IMR-90 (cell line): ENCODE data around the gene FSD1L. TPM values are rescaled to one million over a fixed set of nuclear protein-coding genes. Genes with fewer than 3 reads are reported as not detected.

Experiments used
- ATAC-seq: fragments of 200-7000 bp; cut with Tn5 transposase; 2 replicates; pipeline ENCODE4 v1.9.1; 2020; ENCODE audit warnings: low read depth, mild to moderate bottlenecking, moderate library complexity
- BruUV-seq: library from RNA; stranded (reverse); fragments of 400-500 nt; replicated peaks from 2 replicates; lab custom pipeline; 2021; lab: Mats Ljungman, UMichigan
- CTCF ChIA-PET: fragments of 300-600 bp; formaldehyde crosslinking; extraction: SDS; loops from one replicate; lab custom pipeline; 2021; ENCODE audit warnings: antibody characterized with exemption; lab: Yijun Ruan, JAX
- POLR2A ChIA-PET: fragments of 300-600 bp; sonication (Branson Sonifier 250); formaldehyde crosslinking; loops from one replicate; lab custom pipeline; 2022; ENCODE audit warnings: antibody characterized with exemption; ENCODE audit not compliant: unreplicated experiment; lab: Charles Lee
- DNase-seq: peaks from one replicate; pipeline ENCODE4 v3.0.0; 2013
- H2AFZ ChIP-seq: replicated peaks from 2 replicates; pipeline ENCODE3; 2013; ENCODE audit warnings: low read length, mild to moderate bottlenecking; ENCODE audit not compliant: poor library complexity
- H2AK5ac ChIP-seq: 2 replicates; pipeline ENCODE4 v1.6.1; 2013; ENCODE audit warnings: low read depth, low read length, inconsistent platforms
- H2AK9ac ChIP-seq: replicated peaks from 2 replicates; pipeline ENCODE3; 2013; ENCODE audit warnings: mild to moderate bottlenecking, low read depth, low read length, moderate library complexity; ENCODE audit not compliant: poor library complexity
- H2BK120ac ChIP-seq: 2 replicates; pipeline ENCODE4 v1.6.1; 2013; ENCODE audit warnings: low read depth, low read length, inconsistent platforms
- H2BK15ac ChIP-seq: 3 replicates; pipeline ENCODE4 v1.6.1; 2013; ENCODE audit warnings: low read depth, low read length, inconsistent platforms
- H2BK20ac ChIP-seq: 2 replicates; pipeline ENCODE4 v1.6.1; 2013; ENCODE audit warnings: low read depth, mild to moderate bottlenecking, inconsistent platforms, low read length, moderate library complexity
- H2BK5ac ChIP-seq: 2 replicates; pipeline ENCODE4 v1.6.1; 2013; ENCODE audit warnings: mild to moderate bottlenecking, low read depth, low read length, inconsistent platforms; ENCODE audit not compliant: poor library complexity, severe bottlenecking
- H3K14ac ChIP-seq: replicated peaks from 2 replicates; pipeline ENCODE4 v1.6.1; 2013; ENCODE audit warnings: low read depth, low read length, inconsistent platforms
- H3K18ac ChIP-seq: 2 replicates; pipeline ENCODE4 v1.6.1; 2013; ENCODE audit warnings: low read depth, low read length, control low read depth
- H3K23ac ChIP-seq: 2 replicates; pipeline ENCODE4 v1.6.1; 2013; ENCODE audit warnings: low read depth, low read length, inconsistent platforms
- H3K27ac ChIP-seq: 2 replicates; pipeline ENCODE4 v1.5.1; 2013; ENCODE audit warnings: mild to moderate bottlenecking, control low read depth, low read length; ENCODE audit not compliant: insufficient read depth
- H3K27me3 ChIP-seq: 2 replicates; pipeline ENCODE4 v1.6.1; 2013; ENCODE audit warnings: low read length; ENCODE audit not compliant: control insufficient read depth, insufficient read depth
- H3K36me3 ChIP-seq: 2 replicates; pipeline ENCODE4 v1.6.1; 2013; ENCODE audit warnings: low read length, mixed read lengths; ENCODE audit not compliant: control insufficient read depth, insufficient read depth
- H3K4ac ChIP-seq: 2 replicates; pipeline ENCODE4 v1.6.1; 2013; ENCODE audit warnings: low read depth, low read length, inconsistent platforms
- H3K4me1 ChIP-seq: 2 replicates; pipeline ENCODE4 v1.6.1; 2013; ENCODE audit warnings: low read length, mixed read lengths; ENCODE audit not compliant: control insufficient read depth, insufficient read depth
- H3K4me2 ChIP-seq: 2 replicates; pipeline ENCODE4 v1.6.1; 2013; ENCODE audit warnings: low read depth, mild to moderate bottlenecking, control low read depth, low read length, moderate library complexity
- H3K4me3 ChIP-seq: 2 replicates; pipeline ENCODE4 v1.5.1; 2013; ENCODE audit warnings: low read depth, mild to moderate bottlenecking, control low read depth, low read length, moderate library complexity; ENCODE audit not compliant: insufficient read depth
- H3K56ac ChIP-seq: 2 replicates; pipeline ENCODE4 v1.6.1; 2013; ENCODE audit warnings: low read length, inconsistent platforms; ENCODE audit not compliant: insufficient read depth; ENCODE audit errors: extremely low read depth
- H3K79me1 ChIP-seq, 2 experiments: 2 replicates each; pipeline ENCODE4 v1.6.1; 2013; ENCODE audit warnings: low read length in 2 of 2, inconsistent platforms in 1 of 2, low read depth in 1 of 2
- H3K9ac ChIP-seq: 2 replicates; pipeline ENCODE4 v1.6.1; 2013; ENCODE audit warnings: low read depth, low read length, control low read depth
- H3K9me1 ChIP-seq: 2 replicates; pipeline ENCODE4 v1.6.1; 2013; ENCODE audit warnings: low read length, inconsistent platforms; ENCODE audit not compliant: insufficient read depth
- H3K9me3 ChIP-seq: 2 replicates; pipeline ENCODE4 v1.6.1; 2013; ENCODE audit warnings: low read length; ENCODE audit not compliant: control insufficient read depth, insufficient read depth
- H4K20me1 ChIP-seq: 2 replicates; pipeline ENCODE4 v1.6.1; 2013; ENCODE audit warnings: low read length, inconsistent platforms; ENCODE audit not compliant: insufficient read depth
- H4K5ac ChIP-seq: 2 replicates; pipeline ENCODE4 v1.6.1; 2013; ENCODE audit warnings: mild to moderate bottlenecking, low read depth, low read length, control low read depth
- H4K8ac ChIP-seq, 2 experiments: 2 replicates each; pipeline ENCODE4 v1.6.1; 2013; ENCODE audit warnings: low read depth in 2 of 2, low read length in 2 of 2, control low read depth in 1 of 2, inconsistent platforms in 1 of 2
- H4K91ac ChIP-seq: 2 replicates; pipeline ENCODE4 v1.6.1; 2013; ENCODE audit warnings: low read depth, low read length, inconsistent platforms; ENCODE audit not compliant: insufficient read depth
- BHLHE40 ChIP-seq: fragments of 150-350 bp; IDR thresholded peaks from 2 replicates; pipeline ENCODE4 v1.6.1; 2016; ENCODE audit warnings: mild to moderate bottlenecking, low read depth, low read length
- CEBPB ChIP-seq: IDR thresholded peaks from 2 replicates; pipeline ENCODE4 v1.6.1; 2012; ENCODE audit warnings: low read depth, low read length, improper control_type of control experiment
- CHD1 ChIP-seq: IDR thresholded peaks from 2 replicates; pipeline ENCODE4 v1.6.1; 2012; ENCODE audit warnings: low read depth, low read length, improper control_type of control experiment
- CTCF ChIP-seq: conservative IDR thresholded peaks from 2 replicates; pipeline ENCODE4 v1.5.1; 2012; ENCODE audit warnings: mild to moderate bottlenecking, low read depth, low read length, improper control_type of control experiment
- FOS ChIP-seq: fragments of 150-350 bp; IDR thresholded peaks from 2 replicates; pipeline ENCODE4 v1.6.1; 2016; ENCODE audit warnings: low read depth, low read length
- MAFK ChIP-seq: IDR thresholded peaks from 2 replicates; pipeline ENCODE4 v1.6.1; 2012; ENCODE audit warnings: low read depth, low read length, improper control_type of control experiment
- MXI1 ChIP-seq: IDR thresholded peaks from 2 replicates; pipeline ENCODE4 v1.6.1; 2012; ENCODE audit warnings: low read depth, mild to moderate bottlenecking, low read length, moderate library complexity, borderline replicate concordance
- POLR2A ChIP-seq: IDR thresholded peaks from 2 replicates; pipeline ENCODE4 v1.6.1; 2012; ENCODE audit warnings: mild to moderate bottlenecking, low read depth, low read length
- RCOR1 ChIP-seq: IDR thresholded peaks from 2 replicates; pipeline ENCODE4 v1.6.1; 2012; ENCODE audit warnings: mild to moderate bottlenecking, low read length, improper control_type of control experiment; ENCODE audit not compliant: insufficient replicate concordance
- SMC3 ChIP-seq: fragments of 150-350 bp; IDR thresholded peaks from 2 replicates; pipeline ENCODE4 v1.6.1; 2016; ENCODE audit warnings: low read depth, mild to moderate bottlenecking, antibody characterized with exemption, low read length, moderate library complexity
- WGBS, 2 experiments: methylation state at CpG; one replicate each; pipeline versions ENCODE4 v1.1.5 to v1.1.7; 2013; ENCODE audit warnings: missing lambda C conversion rate in 2 of 2; ENCODE audit not compliant: insufficient read length in 1 of 2; ENCODE audit errors: extremely low coverage in 2 of 2; 5-methylcytosine and 5-hydroxymethylcytosine counted together
- dilution Hi-C: fragments of 300-500 bp; cut with HindIII; formaldehyde crosslinking; loops from one replicate; pipeline ENCODE4 v1.14.3; 2018; ENCODE audit warnings: low sequenced_read_pairs; ENCODE audit not compliant: unreplicated experiment
- in situ Hi-C: fragments of 300-500 bp; cut with MboI; formaldehyde crosslinking; loops from 3 replicates; pipeline ENCODE4 v1.14.3; 2019; ENCODE audit warnings: low sequenced_read_pairs, inconsistent platforms, mixed read lengths
- intact Hi-C: fragments of 100-400 bp; cut with micrococcal nuclease; formaldehyde crosslinking; loops from 2 replicates; pipeline ENCODE4 v1.10.0; 2022
- polyA plus RNA-seq, 3 experiments: library from polyadenylated mRNA; depleted of rRNA; stranded (reverse); fragments of >200 nt; gene quantifications; 2 replicates each; pipeline ENCODE4 v1.2.3, GENCODE V29; 2012; ENCODE audit warnings: low replicate concordance in 1 of 3
- total RNA-seq: library from RNA; depleted of rRNA; stranded (reverse); fragments of >200 nt; gene quantifications from 2 replicates; pipeline ENCODE4 v1.2.3, GENCODE V29; 2012

FSD1L gene
- total and polyA plus RNA-seq, 2 of the 4 experiments (the other 2 are of a cell fraction) = 1.4 to 2.9 TPM

- Histone ChIP-seq H4K20me1 (no peaks in the 10 kb centered on the region), H3K9ac (no peak overlapping the region), H3K9me1 (no peaks in the 10 kb centered on the region; the same call in 1 of the 2 replicates), H3K23ac (no peak overlapping the region), H3K56ac (no peak overlapping the region), H3K4me3 (no peak overlapping the region), H3K14ac (no peak overlapping the region), H2AFZ (no peak overlapping the region), H2BK15ac (no peak overlapping the region), H3K27me3 (no peaks in the 10 kb centered on the region), H2AK9ac (no peak overlapping the region), H3K4ac (no peak overlapping the region), H3K79me1 (no peaks in the 10 kb centered on the region), H2BK5ac (no peak overlapping the region), H4K8ac (no peak overlapping the region), H2AK5ac (no peak overlapping the region), H3K27ac (no peak overlapping the region), H4K5ac (no peak overlapping the region), H3K36me3 (no peaks in the 10 kb centered on the region), H3K9me3 (0 out of 2 replicates have a peak, but pooled peaks cover 1% of the 10 kb centered on the region), H3K4me2 (no peak overlapping the region), H2BK20ac (no peak overlapping the region), H3K18ac (no peak overlapping the region), H3K4me1 (peaks cover 2% of the 10 kb centered on the region; the same call in 1 of the 2 replicates), H2BK120ac (no peak overlapping the region), H4K91ac (no peak overlapping the region)
- ChIA-PET CTCF (no interaction called here), POLR2A (no interaction called here)
- no TSS peak for BruUV-seq
- intact Hi-C loops (no loop called here), dilution Hi-C loops (no loop called here), in situ Hi-C loops (no loop called here)
- WGBS, 2 experiments = 43% methylated on average over 2 of the region's 6 CpGs; no CpG with 5 or more reads in 1 of the 2 experiments
- ATAC-seq (no peak), DNase-seq (no peak)
- TF ChIP-seq CEBPB (no peak), RCOR1 (no peak), CTCF (no peak), FOS (no peak), MAFK (no peak), BHLHE40 (no peak), SMC3 (no peak), MXI1 (no peak), POLR2A (no peak), CHD1 (no peak)
Observed at GRCh38 chr9:105406369-105406768, 41.5 kb upstream of the FSD1L start.
